Measurements from ENCODE around the gene MMS22L.

GRCh38 chr6:97092673-97093305, 190.2 kb downstream of the MMS22L start:
- TF ChIP-seq CTCF (IDR thresholded peaks at IDR 0.05; ENCODE audit: poor library complexity) (no peak), EZH2 (IDR thresholded peaks at IDR 0.05; ENCODE audit: borderline replicate concordance) (no peak), EZH2phosphoT487 (IDR thresholded peaks at IDR 0.05; ENCODE audit: low read depth, severe bottlenecking, unreplicated experiment) (no peak)
